HG02938 (cell line): ENCODE results near the gene EHD4.
A peak's percentile ranks its signal among the peaks of the same experiment; 100 is the strongest.

ENCODE experiments used
- ATAC-seq: cut with Tn5 transposase; IDR thresholded peaks from one replicate; pipeline ENCODE4 v1.9.1; 2021; ENCODE audit warnings: mild to moderate bottlenecking, moderate library complexity; ENCODE audit not compliant: unreplicated experiment

Gene EHD4

GRCh38 chr15:41981371-41982132 is 9.2 kb upstream of the EHD4 start:
- ATAC-seq, result no peak

GRCh38 chr15:41980654-41981323 is 8.4 kb upstream of the EHD4 start:
- ATAC-seq, result no peak

- ATAC-seq, result no peak
Measured at GRCh38 chr15:41979493-41980266, 7.3 kb upstream of the EHD4 start.

- ATAC-seq, result no peak
Measured at GRCh38 chr15:41978534-41978933, 6.2 kb upstream of the EHD4 start.

GRCh38 chr15:41977757-41978383 is 5.5 kb upstream of the EHD4 start:
- ATAC-seq, result no peak

GRCh38 chr15:41975669-41976068 is 3.3 kb upstream of the EHD4 start:
- ATAC-seq, result no peak

GRCh38 chr15:41974041-41974440 is 1.7 kb upstream of the EHD4 start:
- no peak for ATAC-seq

- ATAC-seq, result peak; percentile 15
Measured at GRCh38 chr15:41971895-41972252, 483 bp downstream of the EHD4 start.

GRCh38 chr15:41971089-41971894 is 1.1 kb downstream of the EHD4 start:
- ATAC-seq, result peak; percentile 49

GRCh38 chr15:41970456-41970855 is 1.9 kb downstream of the EHD4 start:
- no peak for ATAC-seq

GRCh38 chr15:41969851-41970431 is 2.4 kb downstream of the EHD4 start:
- ATAC-seq, result no peak

- no peak for ATAC-seq
Measured at GRCh38 chr15:41968701-41969100, 3.7 kb downstream of the EHD4 start.

- ATAC-seq, result no peak
Measured at GRCh38 chr15:41967506-41968206, 4.7 kb downstream of the EHD4 start.

GRCh38 chr15:41966920-41967465 is 5.4 kb downstream of the EHD4 start:
- ATAC-seq, result no peak

- no peak for ATAC-seq
Measured at GRCh38 chr15:41966414-41966812, 5.9 kb downstream of the EHD4 start.

GRCh38 chr15:41965441-41966413 is 6.6 kb downstream of the EHD4 start:
- ATAC-seq, result no peak

- no peak for ATAC-seq
Measured at GRCh38 chr15:41961595-41962202, 10.7 kb downstream of the EHD4 start.
